NCI-H446 (cell line): ENCODE data around the gene LRTM2.

ENCODE experiments used
- DNase-seq, 2 experiments: peaks; one replicate each; lab custom pipeline; 2025; lab: John Stamatoyannopoulos, UW

The LRTM2 gene

DNA sequence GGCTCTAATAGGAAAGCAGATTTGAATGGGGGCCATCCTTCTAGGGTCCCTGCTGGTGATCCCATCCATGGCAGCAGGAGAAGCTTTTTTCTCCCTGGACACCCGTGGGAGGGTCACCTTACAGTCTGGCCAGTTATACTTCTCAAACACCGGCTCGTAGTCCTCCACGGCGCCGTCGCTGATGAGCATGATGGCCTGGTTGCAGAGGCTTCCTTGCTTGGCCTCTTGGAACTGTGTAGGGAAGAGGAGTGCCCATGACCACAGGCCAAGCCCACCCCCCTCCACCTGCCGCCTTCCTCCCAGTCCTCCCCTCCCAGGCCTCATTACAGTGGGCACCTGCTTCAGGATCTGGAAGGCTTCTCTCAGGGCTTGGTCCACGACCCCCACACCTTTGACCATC lies 64.3 kb downstream of the LRTM2 start:
- no peak for DNase-seq

GRCh38 chr12:1885082-1885596 lies 64.8 kb downstream of the LRTM2 start:
- DNase-seq: no peak

GRCh38 chr12:1885599-1886245 lies 65.4 kb downstream of the LRTM2 start:
- DNase-seq: no peak
